ENCODE results near the gene HMGN3. TPM values are rescaled to one million over a fixed set of nuclear protein-coding genes. Genes with fewer than 3 reads are reported as not detected.
A peak's percentile ranks its signal among the peaks of the same experiment; 100 is the strongest.

HMGN3 gene
- total and polyA plus RNA-seq, 2 donors (not counting 3 experiments of a cell fraction or from before 2014, with no cell fraction given) = 40.1 to 75.1 TPM

- no peak for DNase-seq (ENCODE audit: low read depth, low spot score)
- TF ChIP-seq MYC (IDR thresholded peaks at IDR 0.05; ENCODE audit: low read depth, low read length) = no peak
- TF ChIP-seq POLR2A (IDR thresholded peaks at IDR 0.05; ENCODE audit: low read depth, low read length) = no peak
- TF ChIP-seq JUN (IDR thresholded peaks at IDR 0.05; ENCODE audit: borderline replicate concordance, insufficient read depth, insufficient read length, low read depth) = no peak
- no peak for TF ChIP-seq EZH2 (IDR thresholded peaks at IDR 0.05; ENCODE audit: borderline replicate concordance, low read depth, low read length, severe bottlenecking)
- TF ChIP-seq CTCF (IDR thresholded peaks at IDR 0.05; ENCODE audit: extremely low read depth in 1 of 2, insufficient read depth in 1 of 2, low read depth in 1 of 2, low read length in 2 of 2) = no peak
- no peak for TF ChIP-seq FOS (IDR thresholded peaks at IDR 0.05; ENCODE audit: borderline replicate concordance, insufficient read depth, low read length)
- no peak for TF ChIP-seq POLR2AphosphoS5 (IDR thresholded peaks at IDR 0.05; ENCODE audit: insufficient read depth, low read depth, low read length)
- TF ChIP-seq MAX (IDR thresholded peaks at IDR 0.05; ENCODE audit: insufficient read depth, insufficient read length) = no peak
- TF ChIP-seq GATA2 (IDR thresholded peaks at IDR 0.05; ENCODE audit: insufficient read depth, insufficient read length, low read depth, low read length) = no peak
- no peak for FAIRE-seq
- intact Hi-C loops (cut with micrococcal nuclease) = loop anchor here (2.0 kb wide), 1 partner anchor 66 kb away; the partner anchor contains the start of gene HMGN3
- Histone ChIP-seq H3K9me3 (replicated peaks; ENCODE audit: control insufficient read depth, insufficient read depth, low read length) (no peaks in the 10 kb centered on the region), H2AFZ (ENCODE audit: low read depth, low read length) (peak overlapping the region; percentile 27), H3K4me2 (ENCODE audit: insufficient read depth, low read length) (peak overlapping the region; percentile 70), H3K9me1 (replicated peaks; ENCODE audit: control insufficient read depth, extremely low read depth, insufficient read depth, low read length) (no peaks in the 10 kb centered on the region), H3K79me2 (ENCODE audit: control insufficient read depth, insufficient read depth, low read length) (no peaks in the 10 kb centered on the region), H3K9ac (replicated peaks; ENCODE audit: extremely low read depth, insufficient read depth, low read length) (no peak overlapping the region), H3K4me3 (replicated peaks in 1 of 3; ENCODE audit: insufficient read depth in 1 of 3, low read depth in 1 of 3, low read length in 3 of 3) (no peak overlapping the region), H3K27ac (ENCODE audit: insufficient read depth, low read depth, low read length) (no peak overlapping the region), H3K27me3 (ENCODE audit: control insufficient read depth in 2 of 2, insufficient read depth in 2 of 2, low read length in 2 of 2) (no peaks in the 10 kb centered on the region), H3K36me3 (ENCODE audit: control insufficient read depth in 2 of 2, extremely low read depth in 1 of 2, insufficient read depth in 2 of 2, low read length in 2 of 2) (no peaks in the 10 kb centered on the region), H3K4me1 (ENCODE audit: control insufficient read depth, extremely low read depth, insufficient read depth, low read length) (peaks cover 13% of the 10 kb centered on the region), H4K20me1 (replicated peaks; ENCODE audit: control insufficient read depth, extremely low read depth, insufficient read depth, low read length) (no peaks in the 10 kb centered on the region)
- POLR2A ChIA-PET = no interaction called here
- dilution Hi-C loops (cut with MboI; ENCODE audit: extremely low pct_ligation_motif_present, low sequenced_read_pairs) = no loop called here
- CTCF ChIA-PET = no interaction called here
- BruUV-seq (replicated peaks) = no TSS peak
Measured at GRCh38 chr6:79168695-79168980, 65.8 kb downstream of the HMGN3 start.
